HG03066 (cell line): ENCODE results near the gene OSBPL1A.

Source experiments
- ATAC-seq: cut with Tn5 transposase; IDR thresholded peaks from one replicate; pipeline ENCODE4 v1.9.1; 2021; ENCODE audit warnings: low read depth; ENCODE audit not compliant: unreplicated experiment

The OSBPL1A gene

GRCh38 chr18:24230766-24231165 lies 166.9 kb downstream of the OSBPL1A start:
- ATAC-seq: no peak

GRCh38 chr18:24228667-24229041 lies 169.0 kb downstream of the OSBPL1A start:
- ATAC-seq: no peak

- ATAC-seq: no peak
These were observed 169.5 kb downstream of the OSBPL1A start for GRCh38 chr18:24227977-24228666.

GRCh38 chr18:24220318-24220688 lies 177.3 kb downstream of the OSBPL1A start:
- no peak for ATAC-seq

GRCh38 chr18:24219561-24220317 lies 177.9 kb downstream of the OSBPL1A start:
- no peak for ATAC-seq

- no peak for ATAC-seq
These were observed 182.7 kb downstream of the OSBPL1A start for GRCh38 chr18:24214913-24215312.

- ATAC-seq: no peak
These were observed 183.5 kb downstream of the OSBPL1A start for GRCh38 chr18:24214144-24214543.

- ATAC-seq: no peak
These were observed 184.7 kb downstream of the OSBPL1A start for GRCh38 chr18:24212939-24213338.

GRCh38 chr18:24209558-24209957 lies 188.1 kb downstream of the OSBPL1A start:
- no peak for ATAC-seq

- ATAC-seq: no peak
These were observed 189.2 kb downstream of the OSBPL1A start for GRCh38 chr18:24208270-24209035.

- ATAC-seq: no peak
These were observed 192.7 kb downstream of the OSBPL1A start for GRCh38 chr18:24204904-24205303.

- ATAC-seq: no peak
These were observed 195.6 kb downstream of the OSBPL1A start for GRCh38 chr18:24201699-24202687.

GRCh38 chr18:24200494-24201290 lies 196.9 kb downstream of the OSBPL1A start:
- no peak for ATAC-seq

GRCh38 chr18:24199372-24199962 lies 198.2 kb downstream of the OSBPL1A start:
- no peak for ATAC-seq

- no peak for ATAC-seq
These were observed 199.2 kb downstream of the OSBPL1A start for GRCh38 chr18:24198461-24198860.

GRCh38 chr18:24197412-24197811 lies 200.2 kb downstream of the OSBPL1A start:
- no peak for ATAC-seq

- ATAC-seq: no peak
These were observed 200.9 kb downstream of the OSBPL1A start for GRCh38 chr18:24196764-24197163.

- ATAC-seq: no peak
These were observed 202.1 kb downstream of the OSBPL1A start for GRCh38 chr18:24195296-24196053.
